ENCODE data around the gene GMIP. TPM values are rescaled to one million over a fixed set of nuclear protein-coding genes. Genes with fewer than 3 reads are reported as not detected.

Gene GMIP
- total and polyA plus RNA-seq, 4 donors = 0.89 to 6.5 (median 4.3) TPM

DNA sequence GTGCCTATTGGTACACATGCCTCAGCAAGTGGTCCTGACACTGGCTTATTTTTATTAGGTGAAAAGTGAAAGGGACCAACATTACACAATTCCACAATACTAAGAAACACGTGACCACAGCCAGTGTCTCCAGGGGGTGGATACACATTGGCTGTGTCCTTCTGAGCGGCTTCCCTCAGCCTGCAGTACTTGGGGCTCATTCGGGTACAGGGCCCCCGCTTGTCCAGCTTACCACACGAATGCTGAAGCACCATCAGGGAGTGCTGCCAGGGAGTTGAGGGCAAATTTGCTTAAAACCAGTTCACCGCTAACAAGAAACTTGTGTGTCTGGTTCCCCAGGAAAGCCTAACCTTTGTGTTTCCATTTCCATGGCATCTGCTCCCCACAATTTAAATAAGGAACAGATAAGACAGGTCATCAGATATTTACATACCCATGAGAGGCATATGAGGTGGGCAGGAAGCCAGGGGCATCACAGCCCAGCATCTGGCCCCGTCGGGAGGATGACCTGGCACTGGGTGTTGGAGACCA is 48.2 kb downstream of the GMIP start:
- no peaks in the 10 kb centered on the region for H3K9me3 ChIP-seq (ENCODE audit: control insufficient read depth in 4 of 4, low read length in 3 of 4)
- DNase-seq (ENCODE audit: low spot score) = no peak
- no peak overlapping the region for H3K27ac ChIP-seq (ENCODE audit: low read depth in 1 of 2, low read length in 2 of 2)
- WGBS = 55% methylated on average over 8 of the region's 8 CpGs
- no peak overlapping the region for H3K9ac ChIP-seq (ENCODE audit: low read depth in 1 of 2, low read length in 2 of 2)
- no peaks in the 10 kb centered on the region for H3K27me3 ChIP-seq (ENCODE audit: control insufficient read depth in 4 of 4, insufficient read depth in 4 of 4, low read length in 3 of 4)
- no peaks in the 10 kb centered on the region for H3K4me1 ChIP-seq (ENCODE audit: control insufficient read depth in 4 of 4, insufficient read depth in 4 of 4, low read length in 3 of 4)
- H3K4me3 ChIP-seq (ENCODE audit: low read depth in 1 of 3, low read length in 3 of 3) = no peak overlapping the region
- TF ChIP-seq NR2F2 (IDR thresholded peaks at IDR 0.05) (no peak), MAX (IDR thresholded peaks at IDR 0.05) (no peak), ATF3 (IDR thresholded peaks at IDR 0.05) (no peak), SP1 (IDR thresholded peaks at IDR 0.05) (no peak), JUND (IDR thresholded peaks at IDR 0.05) (no peak), EGR1 (IDR thresholded peaks at IDR 0.05; ENCODE audit: low read depth in 2 of 2) (no peak), FOXA1 (IDR thresholded peaks at IDR 0.05) (no peak), HNF4G (IDR thresholded peaks at IDR 0.05) (no peak), RXRA (IDR thresholded peaks at IDR 0.05) (no peak), YY1 (IDR thresholded peaks at IDR 0.05) (no peak)
- H3K36me3 ChIP-seq (ENCODE audit: control insufficient read depth in 4 of 4, insufficient read depth in 3 of 4, low read depth in 1 of 4, low read length in 3 of 4) = no peaks in the 10 kb centered on the region

DNA sequence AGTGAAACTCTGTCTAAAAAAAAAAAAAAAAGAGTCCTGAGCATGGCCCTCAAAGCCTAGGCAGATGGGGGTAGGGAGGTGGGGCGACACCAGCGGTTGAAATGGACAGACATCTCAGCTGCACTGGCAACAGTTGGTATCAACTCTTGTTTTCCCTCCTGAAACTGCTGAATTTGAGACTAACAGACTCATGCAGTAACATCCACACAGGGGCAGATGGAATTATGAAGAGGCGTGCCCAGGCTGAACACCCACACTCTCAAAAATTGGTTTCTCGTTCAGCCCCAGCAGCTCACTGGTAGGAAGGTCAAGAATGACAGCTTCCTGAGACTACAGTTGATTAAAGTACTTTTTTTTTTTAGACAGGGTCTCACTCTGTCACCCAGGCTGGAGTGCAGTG is 49.1 kb downstream of the GMIP start:
- 93% methylated on average over 4 of the region's 4 CpGs for WGBS
- H3K27ac ChIP-seq (ENCODE audit: low read depth in 1 of 2, low read length in 2 of 2) = no peak overlapping the region
- no peak overlapping the region for H3K4me3 ChIP-seq (ENCODE audit: low read depth in 1 of 3, low read length in 3 of 3)
- H3K36me3 ChIP-seq (ENCODE audit: control insufficient read depth in 4 of 4, insufficient read depth in 3 of 4, low read depth in 1 of 4, low read length in 3 of 4) = no peaks in the 10 kb centered on the region
- no peak for DNase-seq (ENCODE audit: low spot score)
- TF ChIP-seq, protein P1, sequence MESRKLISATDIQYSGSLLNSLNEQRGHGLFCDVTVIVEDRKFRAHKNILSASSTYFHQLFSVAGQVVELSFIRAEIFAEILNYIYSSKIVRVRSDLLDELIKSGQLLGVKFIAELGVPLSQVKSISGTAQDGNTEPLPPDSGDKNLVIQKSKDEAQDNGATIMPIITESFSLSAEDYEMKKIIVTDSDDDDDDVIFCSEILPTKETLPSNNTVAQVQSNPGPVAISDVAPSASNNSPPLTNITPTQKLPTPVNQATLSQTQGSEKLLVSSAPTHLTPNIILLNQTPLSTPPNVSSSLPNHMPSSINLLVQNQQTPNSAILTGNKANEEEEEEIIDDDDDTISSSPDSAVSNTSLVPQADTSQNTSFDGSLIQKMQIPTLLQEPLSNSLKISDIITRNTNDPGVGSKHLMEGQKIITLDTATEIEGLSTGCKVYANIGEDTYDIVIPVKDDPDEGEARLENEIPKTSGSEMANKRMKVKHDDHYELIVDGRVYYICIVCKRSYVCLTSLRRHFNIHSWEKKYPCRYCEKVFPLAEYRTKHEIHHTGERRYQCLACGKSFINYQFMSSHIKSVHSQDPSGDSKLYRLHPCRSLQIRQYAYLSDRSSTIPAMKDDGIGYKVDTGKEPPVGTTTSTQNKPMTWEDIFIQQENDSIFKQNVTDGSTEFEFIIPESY (IDR thresholded peaks at IDR 0.05) = no peak
- TF ChIP-seq CTCF (IDR thresholded peaks at IDR 0.05; ENCODE audit: low read depth, low read length, missing input control) (no peak), JUND (IDR thresholded peaks at IDR 0.05) (no peak), FOXA2 (IDR thresholded peaks at IDR 0.05) (no peak), SP1 (IDR thresholded peaks at IDR 0.05) (no peak), TAF1 (conservative IDR thresholded peaks at IDR 0.05) (no peak), NR2F2 (IDR thresholded peaks at IDR 0.05) (no peak), EGR1 (IDR thresholded peaks at IDR 0.05; ENCODE audit: low read depth in 2 of 2) (no peak)
- TF ChIP-seq, protein P2, sequence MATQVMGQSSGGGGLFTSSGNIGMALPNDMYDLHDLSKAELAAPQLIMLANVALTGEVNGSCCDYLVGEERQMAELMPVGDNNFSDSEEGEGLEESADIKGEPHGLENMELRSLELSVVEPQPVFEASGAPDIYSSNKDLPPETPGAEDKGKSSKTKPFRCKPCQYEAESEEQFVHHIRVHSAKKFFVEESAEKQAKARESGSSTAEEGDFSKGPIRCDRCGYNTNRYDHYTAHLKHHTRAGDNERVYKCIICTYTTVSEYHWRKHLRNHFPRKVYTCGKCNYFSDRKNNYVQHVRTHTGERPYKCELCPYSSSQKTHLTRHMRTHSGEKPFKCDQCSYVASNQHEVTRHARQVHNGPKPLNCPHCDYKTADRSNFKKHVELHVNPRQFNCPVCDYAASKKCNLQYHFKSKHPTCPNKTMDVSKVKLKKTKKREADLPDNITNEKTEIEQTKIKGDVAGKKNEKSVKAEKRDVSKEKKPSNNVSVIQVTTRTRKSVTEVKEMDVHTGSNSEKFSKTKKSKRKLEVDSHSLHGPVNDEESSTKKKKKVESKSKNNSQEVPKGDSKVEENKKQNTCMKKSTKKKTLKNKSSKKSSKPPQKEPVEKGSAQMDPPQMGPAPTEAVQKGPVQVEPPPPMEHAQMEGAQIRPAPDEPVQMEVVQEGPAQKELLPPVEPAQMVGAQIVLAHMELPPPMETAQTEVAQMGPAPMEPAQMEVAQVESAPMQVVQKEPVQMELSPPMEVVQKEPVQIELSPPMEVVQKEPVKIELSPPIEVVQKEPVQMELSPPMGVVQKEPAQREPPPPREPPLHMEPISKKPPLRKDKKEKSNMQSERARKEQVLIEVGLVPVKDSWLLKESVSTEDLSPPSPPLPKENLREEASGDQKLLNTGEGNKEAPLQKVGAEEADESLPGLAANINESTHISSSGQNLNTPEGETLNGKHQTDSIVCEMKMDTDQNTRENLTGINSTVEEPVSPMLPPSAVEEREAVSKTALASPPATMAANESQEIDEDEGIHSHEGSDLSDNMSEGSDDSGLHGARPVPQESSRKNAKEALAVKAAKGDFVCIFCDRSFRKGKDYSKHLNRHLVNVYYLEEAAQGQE (IDR thresholded peaks at IDR 0.05) = no peak
- H3K4me1 ChIP-seq (ENCODE audit: control insufficient read depth in 4 of 4, insufficient read depth in 4 of 4, low read length in 3 of 4) = no peaks in the 10 kb centered on the region
- H3K9me3 ChIP-seq (ENCODE audit: control insufficient read depth in 4 of 4, low read length in 3 of 4) = no peaks in the 10 kb centered on the region
- H3K9ac ChIP-seq (ENCODE audit: low read depth in 1 of 2, low read length in 2 of 2) = no peak overlapping the region
- H3K27me3 ChIP-seq (ENCODE audit: control insufficient read depth in 4 of 4, insufficient read depth in 4 of 4, low read length in 3 of 4) = no peaks in the 10 kb centered on the region

Measured in liver (tissue), 9 donors.